Femur (tissue), 1 donor: ENCODE measurements around the gene PITX2.

ENCODE experiments used
- DNase-seq: peaks from one replicate; pipeline ENCODE4 v3.0.0-alpha.2; 2017

The PITX2 gene

GRCh38 chr4:110636171-110636679, 13.3 kb upstream of the PITX2 start:
- DNase-seq, result no peak

- no peak for DNase-seq
These were observed 12.4 kb upstream of the PITX2 start for GRCh38 chr4:110635163-110635865.

- DNase-seq, result no peak
These were observed 11.7 kb upstream of the PITX2 start for GRCh38 chr4:110634350-110635162.

GRCh38 chr4:110633358-110634341, 10.8 kb upstream of the PITX2 start:
- no peak for DNase-seq

GRCh38 chr4:110632506-110633357, 9.9 kb upstream of the PITX2 start:
- DNase-seq, result no peak

GRCh38 chr4:110631584-110632505, 9.0 kb upstream of the PITX2 start:
- peak; percentile 89 for DNase-seq

GRCh38 chr4:110630688-110631402, 8.0 kb upstream of the PITX2 start:
- DNase-seq, result no peak

GRCh38 chr4:110629780-110630687, 7.2 kb upstream of the PITX2 start:
- DNase-seq, result no peak

- no peak for DNase-seq
These were observed 6.4 kb upstream of the PITX2 start for GRCh38 chr4:110629214-110629754.

GRCh38 chr4:110628663-110629213, 5.9 kb upstream of the PITX2 start:
- no peak for DNase-seq

GRCh38 chr4:110627977-110628662, 5.2 kb upstream of the PITX2 start:
- DNase-seq, result no peak

GRCh38 chr4:110626532-110627153, 3.8 kb upstream of the PITX2 start:
- DNase-seq, result no peak

- DNase-seq, result no peak
These were observed 2.8 kb upstream of the PITX2 start for GRCh38 chr4:110625576-110626257.

GRCh38 chr4:110624904-110625494, 2.1 kb upstream of the PITX2 start:
- no peak for DNase-seq

- DNase-seq, result no peak
These were observed 1.5 kb upstream of the PITX2 start for GRCh38 chr4:110624398-110624780.
